HG03064 (cell line): ENCODE results near the gene ARHGEF28.

Experiments used
- ATAC-seq: cut with Tn5 transposase; IDR thresholded peaks from one replicate; pipeline ENCODE4 v1.9.1; 2021; ENCODE audit warnings: low read depth; ENCODE audit not compliant: unreplicated experiment

ARHGEF28 gene

DNA sequence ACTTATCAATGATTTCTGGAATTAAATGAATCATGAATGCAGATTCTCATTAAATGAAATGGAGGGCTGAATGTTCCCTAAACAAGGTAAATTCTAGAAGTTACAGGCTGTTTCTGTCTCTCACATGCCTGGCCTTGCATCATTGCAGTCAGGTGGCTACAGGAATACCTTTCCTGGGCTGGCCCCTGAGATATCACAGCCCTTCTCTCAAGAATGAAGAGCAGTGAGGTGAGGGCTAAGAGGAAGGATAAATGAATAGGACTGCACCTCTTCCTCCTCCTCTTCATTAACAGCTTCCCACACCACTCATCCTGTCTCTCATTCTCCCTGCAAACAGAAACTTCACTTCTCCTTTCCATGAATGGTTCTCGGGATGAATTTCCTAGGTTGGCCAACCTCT lies 22.5 kb downstream of the ARHGEF28 start:
- no peak for ATAC-seq

DNA sequence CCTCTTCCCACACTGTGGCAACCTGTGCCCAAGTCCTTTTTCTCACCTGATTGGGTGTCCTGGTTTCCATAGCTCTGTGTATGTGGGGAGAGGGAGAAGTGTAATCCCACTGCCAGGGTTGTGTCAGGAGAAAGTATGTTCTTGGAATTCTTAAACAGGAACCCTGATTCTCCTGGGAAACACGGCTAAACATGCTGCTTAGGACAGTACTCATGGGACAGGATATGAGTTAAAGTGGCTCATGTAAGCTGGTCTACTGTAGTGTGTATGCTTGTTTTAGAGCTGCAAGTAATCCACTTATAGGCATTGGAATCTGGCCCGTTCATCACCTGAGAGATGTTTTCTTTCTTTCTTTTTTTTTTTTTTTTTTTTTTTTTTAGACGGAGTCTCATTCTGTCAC lies 23.9 kb downstream of the ARHGEF28 start:
- no peak for ATAC-seq

DNA sequence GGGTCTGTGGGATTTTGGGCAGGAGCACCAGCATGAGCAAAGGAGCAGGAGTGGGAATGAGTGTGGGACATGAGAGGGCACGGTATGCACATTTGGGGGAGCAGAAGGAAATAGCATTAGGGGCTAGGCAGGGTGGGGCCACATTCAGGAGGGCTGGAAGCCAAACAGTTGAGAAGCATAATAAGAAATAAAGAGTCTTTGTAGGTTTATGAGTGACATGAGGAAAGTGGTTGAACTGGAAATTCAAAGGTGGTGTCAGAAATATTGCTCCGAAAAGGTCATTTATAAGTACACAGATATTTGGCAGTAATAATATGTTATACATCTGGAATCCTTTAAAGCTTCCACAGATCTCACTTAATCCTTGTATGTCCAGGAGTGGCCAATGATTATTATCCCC lies 26.4 kb downstream of the ARHGEF28 start:
- ATAC-seq, result no peak

DNA sequence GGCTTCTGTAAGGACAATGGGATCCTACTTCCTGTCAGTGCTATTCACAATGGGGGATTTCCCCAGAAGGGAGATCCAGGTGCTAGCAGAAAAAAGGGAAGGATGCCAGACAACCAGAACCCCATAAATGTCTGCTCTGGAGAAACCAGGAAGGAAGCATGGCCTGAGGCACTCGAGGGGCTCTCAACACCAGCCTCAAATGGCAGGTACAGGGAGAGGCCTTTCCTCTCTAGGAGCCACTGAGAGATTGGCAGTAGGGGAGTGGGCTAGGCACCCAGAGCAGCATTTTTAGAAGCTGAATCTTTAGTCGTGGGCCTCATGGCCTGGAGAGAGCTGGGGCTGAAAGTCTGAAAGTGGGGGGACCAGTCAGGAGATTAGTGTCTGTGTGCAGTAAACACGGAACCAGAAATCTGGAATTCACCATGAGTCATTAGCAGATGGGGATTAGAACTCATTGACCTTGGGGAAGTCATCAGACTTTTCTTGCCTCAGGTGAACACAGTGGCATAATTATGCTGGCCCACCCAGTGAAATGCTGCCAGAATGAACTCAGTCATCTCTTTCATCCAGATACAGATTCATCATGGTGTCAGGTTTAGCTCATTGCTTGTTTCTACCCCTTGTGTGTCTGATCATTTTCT lies 28.3 kb downstream of the ARHGEF28 start:
- ATAC-seq, result no peak

DNA sequence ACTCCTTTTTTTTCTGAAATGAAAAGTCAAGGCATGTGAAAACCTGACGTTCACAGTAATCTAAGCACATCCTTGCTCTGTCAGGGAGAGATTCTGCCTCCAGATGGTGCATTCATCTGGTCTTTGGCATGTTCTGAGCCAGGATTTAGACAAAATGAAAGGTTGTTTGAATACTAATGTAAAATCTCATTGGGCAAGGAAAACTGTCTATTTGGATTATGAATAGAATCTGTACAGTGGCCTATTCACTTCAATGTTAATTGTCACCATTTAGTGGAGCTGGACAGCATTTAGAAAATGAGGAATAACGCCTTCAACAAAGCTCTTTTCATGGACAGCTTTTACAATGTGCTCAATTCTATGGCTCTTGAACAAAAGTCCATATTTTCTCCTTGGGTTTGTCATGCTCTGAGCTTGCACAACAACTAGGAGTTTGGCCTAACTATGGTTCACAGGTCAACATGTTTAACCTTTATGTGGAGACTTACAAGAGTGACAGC lies 28.9 kb downstream of the ARHGEF28 start:
- ATAC-seq, result no peak

DNA sequence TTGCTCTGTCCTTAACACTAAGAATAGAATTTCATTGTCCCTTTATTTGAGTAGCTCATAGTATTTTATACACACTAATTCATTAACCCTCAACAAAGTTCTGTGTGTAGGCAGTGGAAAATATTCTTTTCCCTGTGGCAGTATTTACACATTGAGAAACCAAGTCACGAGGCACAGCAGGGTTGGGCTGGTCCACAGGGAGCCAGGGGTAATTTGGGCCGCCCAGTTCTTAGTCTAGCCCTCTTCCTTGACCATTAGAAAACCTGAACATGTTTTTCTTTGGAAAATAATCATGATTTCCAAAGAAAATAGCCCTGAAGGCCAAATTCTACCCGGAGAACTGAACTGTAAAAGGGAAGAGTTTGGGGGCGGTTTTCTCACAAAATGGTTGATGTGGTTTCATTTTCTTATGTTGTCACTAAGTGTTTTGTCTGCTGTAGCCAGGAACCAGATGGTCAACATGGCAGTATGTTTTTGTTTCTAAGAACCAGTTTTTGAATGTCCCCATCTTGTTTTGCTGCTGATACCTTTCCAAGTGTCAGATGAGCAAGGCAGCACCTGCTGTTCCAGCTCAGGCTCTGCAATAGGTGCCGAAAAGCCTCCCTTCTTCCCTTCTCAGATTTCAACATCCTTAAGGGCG lies 29.6 kb downstream of the ARHGEF28 start:
- no peak for ATAC-seq

DNA sequence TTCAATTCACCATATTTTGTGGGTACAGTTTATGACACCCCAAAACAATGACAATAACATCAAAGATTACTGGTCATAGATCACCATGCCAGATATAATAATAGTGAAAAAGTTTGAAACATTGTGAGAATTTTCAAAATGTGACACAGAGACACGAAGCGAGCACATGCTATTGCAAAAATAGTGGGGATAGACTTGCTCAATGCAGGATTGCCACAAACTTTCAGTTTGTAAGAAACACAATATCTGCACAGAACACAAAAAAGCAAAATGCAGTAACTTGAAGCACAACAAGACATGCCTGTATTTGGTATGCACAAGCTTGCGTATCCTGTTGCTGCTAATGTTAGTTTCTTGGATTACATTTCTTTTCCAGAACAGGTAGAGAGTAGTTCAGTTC lies 35.8 kb downstream of the ARHGEF28 start:
- ATAC-seq, result no peak

DNA sequence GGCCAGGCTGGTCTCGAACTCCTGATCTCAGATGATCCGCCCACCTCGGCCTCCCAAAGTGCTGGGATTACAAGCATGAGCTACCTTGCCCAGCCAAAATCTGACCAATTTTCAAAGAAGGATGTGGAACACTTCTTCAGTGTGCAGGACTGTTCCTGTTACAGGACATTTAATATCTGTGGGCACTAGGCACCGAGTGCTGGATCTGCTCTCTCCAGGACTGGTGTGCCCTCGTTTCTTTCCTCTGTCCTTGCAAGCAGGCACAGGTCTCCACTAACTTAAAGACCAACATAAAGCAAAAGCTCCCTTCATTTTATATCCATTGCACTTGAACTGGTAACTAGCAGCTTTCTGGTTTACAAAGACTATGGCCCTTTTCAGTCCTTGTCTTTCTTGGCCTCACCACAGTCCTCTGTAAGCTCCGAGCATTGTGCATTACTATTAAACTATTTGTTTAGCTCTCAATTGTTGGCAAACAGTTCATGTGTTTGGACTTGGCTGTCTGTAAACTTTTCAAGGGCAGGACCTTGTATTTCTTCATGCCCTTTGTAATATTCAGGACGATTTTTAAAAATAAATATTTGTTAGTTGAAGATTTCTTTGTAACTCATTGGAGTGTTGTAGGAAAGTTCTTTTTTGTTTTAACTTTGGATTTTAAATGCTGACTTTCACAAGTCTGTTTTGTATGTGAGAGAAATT lies 37.3 kb downstream of the ARHGEF28 start:
- ATAC-seq, result no peak

DNA sequence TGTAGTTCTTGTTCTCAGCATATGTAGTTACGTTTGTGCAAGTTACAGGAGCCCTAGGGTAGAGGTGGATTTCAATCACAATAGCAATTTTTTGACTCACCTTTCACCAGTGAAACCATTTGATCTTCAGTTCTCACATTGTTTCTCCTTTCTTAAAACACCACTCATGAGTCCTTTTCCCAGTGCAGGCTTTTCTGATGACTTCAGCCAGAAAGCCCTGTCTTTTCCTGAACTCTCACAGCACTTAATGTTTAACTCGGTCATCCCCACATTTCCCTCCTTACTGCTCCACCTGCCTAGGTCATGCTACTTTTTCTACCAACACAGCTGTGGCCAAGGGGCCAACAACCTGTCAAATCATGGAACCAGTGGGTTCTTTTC lies 37.9 kb downstream of the ARHGEF28 start:
- peak; percentile 58 for ATAC-seq

DNA sequence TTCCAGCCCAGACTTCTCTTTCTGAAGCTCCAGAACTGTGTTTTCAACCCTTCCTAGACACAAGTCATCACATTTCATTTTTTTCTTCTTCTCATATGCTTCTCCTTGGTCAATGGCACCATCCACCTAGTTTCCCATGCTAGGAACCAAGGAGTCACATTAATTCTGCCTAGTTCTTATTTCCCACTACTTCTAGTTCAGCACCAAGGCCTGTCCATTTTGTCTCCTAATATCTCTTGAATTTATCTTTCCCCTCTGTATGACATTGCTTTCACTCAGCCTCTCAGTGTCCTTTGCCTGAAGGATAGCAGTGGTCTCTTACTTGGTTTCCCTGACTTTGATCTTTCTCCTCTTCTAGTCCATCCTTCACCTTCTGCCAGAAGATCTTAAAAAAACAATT lies 38.8 kb downstream of the ARHGEF28 start:
- ATAC-seq, result no peak

DNA sequence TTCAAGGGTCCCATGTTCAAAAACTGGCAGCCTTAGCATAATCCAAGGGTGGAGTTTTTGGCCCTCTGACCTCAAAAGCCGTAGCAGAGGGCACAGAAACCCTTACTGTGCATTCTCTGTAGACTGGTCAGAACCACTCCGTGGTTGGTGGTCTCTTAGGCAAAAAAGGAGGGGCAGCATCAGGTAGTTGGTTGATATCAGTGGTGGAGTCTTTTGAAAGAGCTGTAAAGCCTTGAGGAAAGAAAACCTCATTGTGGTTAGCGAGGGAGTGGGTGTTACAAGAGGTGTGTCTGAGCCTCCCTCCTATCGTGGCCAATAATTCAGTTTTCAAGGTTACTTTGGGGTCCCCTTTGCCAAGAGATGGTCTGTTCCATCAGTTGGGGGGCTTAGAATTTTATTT lies 40.9 kb downstream of the ARHGEF28 start:
- ATAC-seq, result no peak

DNA sequence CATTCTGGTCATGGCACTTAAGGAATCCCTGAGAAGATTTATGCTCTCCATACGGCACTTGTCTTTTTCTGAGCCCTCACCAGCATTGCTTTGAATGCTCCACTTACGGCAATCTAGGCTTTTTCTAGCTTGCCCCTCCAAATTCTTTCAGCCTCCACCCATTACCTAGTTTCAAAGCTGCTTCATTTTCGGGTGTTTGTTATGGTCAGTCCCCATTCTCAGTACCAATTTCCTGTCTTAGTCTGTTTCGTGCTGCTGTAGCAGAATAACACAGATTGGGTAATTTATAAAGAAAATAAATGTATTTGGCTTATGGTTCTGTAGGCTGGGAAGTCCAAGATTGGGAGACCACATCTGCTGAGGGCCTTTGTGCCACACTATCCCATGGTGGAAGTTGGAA lies 42.0 kb downstream of the ARHGEF28 start:
- ATAC-seq, result no peak

DNA sequence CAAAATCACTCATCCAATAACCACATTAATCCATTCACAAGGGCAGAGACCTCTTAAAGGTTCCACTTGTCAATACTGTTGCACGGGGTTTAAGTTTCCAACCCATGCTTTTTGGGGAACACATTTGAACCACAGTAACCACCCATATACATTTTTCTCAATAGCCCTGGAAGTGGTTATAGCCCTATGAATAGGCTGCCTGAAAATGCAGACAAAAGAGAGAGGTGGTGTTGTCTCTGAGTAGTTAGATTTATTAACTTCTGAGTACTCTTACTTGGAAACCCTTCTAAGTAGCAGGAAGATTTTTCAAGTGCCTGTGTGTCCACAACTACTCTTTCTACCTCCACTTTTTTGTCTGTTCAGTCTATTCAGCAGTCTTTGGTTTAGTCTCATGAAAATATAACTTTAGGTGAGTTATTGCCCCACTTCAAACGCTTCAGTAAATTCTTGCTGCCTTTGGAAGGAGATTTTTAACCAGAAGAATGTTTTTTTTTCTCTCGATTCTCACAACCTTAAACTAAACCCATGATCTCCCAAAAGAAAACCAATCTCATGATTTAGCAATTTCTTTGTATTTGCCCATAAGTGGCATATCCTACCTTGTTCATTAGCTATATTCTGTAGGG lies 42.6 kb downstream of the ARHGEF28 start:
- ATAC-seq, result no peak

DNA sequence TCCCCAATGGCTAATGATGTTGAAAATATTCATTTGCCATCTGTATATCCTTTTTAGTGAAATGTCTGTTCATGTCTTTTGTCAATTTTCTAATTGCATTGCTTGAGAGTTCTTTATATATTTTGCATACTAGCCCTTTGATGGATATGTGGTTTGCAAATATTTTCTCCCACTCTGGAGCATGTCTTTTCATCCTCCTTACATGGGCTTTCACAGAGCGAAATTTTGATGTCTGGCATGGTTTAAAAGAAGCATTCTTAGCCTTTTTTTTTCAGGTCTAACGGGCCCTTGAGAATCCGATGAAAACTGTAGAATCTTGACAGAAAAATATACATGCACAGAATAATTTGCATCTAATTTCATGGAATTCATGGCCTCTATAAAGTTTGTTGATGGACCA lies 44.7 kb downstream of the ARHGEF28 start:
- no peak for ATAC-seq

DNA sequence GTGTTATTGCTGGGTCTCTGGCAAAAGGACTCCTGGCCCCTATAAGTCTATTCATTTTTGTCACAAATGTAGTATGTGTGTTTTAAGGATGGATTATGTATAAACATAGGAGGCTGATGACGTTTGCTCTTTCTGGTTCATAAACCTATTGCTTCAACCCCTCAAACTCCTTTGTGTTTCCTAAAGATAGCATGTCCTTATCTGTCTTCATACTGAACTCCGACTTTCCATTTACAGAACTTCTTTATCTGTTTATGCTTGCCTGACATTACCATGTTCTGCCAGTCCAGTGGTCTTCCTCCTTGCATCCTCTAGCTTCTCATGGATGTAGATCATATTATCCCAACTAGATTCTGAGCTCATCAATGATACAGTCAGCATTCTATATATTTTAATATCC lies 46.1 kb downstream of the ARHGEF28 start:
- ATAC-seq, result no peak

DNA sequence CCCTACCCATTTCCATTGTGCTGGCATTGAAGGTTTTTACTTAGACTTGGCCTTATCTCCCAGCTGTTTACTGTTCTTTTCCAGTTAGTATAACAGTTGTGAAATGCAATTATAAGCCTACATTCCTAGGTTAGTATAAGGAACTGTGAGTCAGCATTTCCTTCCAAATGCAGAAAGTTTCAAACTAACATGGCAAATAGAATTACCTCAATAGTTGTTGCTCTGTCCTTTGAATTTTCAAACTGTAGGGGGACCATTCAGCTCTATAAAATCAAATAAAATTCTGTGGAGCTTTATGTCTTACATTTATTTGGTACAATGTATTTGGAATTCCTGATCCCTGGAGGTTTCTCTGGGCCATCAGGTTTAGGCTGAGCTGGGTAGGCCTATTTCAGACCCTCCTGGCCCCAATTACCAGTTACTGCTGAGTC lies 47.2 kb downstream of the ARHGEF28 start:
- no peak for ATAC-seq

DNA sequence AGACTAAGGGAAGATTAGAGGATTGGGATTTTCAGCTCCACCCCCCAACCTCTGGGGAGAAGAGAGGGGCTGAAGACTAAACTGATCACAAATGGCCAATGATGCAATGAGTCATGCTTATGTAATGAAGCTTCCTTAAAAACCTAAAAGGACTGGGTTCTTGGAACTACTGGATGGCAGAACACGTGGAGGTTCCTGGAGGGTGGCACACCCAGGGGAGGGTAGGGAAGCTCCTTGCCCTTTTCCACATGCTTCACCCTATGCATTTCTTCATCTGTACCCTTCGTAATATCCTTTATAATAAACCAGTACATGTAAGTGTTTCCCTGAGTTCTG lies 48.6 kb downstream of the ARHGEF28 start:
- ATAC-seq, result no peak

DNA sequence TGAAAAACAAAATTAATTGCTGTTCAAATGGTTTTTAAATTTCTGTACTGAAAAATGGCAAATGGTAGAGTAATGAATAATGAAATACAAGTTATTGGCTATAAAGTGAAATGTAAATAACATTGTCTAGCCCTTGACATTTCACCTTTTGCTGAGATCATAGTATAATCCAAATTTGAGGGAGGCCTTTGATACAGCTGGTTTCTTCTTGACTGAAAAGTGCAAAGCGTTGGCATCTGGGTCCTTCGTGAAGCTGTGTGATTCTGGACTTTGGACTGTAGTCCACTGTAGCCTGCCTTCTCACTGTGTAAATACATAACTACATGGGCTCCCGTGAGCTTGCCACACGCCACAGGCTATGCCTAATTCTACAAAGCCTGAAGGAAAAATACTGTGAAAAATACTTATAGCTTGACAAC lies 52.3 kb downstream of the ARHGEF28 start:
- no peak for ATAC-seq

DNA sequence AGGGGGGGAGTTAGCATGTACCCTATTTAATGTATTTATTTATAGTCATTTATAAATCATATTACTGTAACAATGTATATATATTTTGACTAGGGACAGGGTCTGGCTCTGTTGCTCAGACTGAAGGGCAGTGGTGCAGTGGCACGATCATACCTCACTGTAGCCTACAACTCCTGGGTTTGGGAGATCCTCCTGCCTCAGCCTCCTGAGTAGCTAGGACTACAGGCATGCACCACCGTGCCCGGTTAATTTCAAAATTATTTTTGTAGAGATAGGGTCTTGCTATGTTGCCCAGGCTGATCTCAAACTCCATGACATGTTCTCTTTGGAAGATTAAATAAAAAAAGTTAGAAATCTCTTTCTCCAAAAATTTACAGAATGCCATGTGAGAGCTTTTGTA lies 52.8 kb downstream of the ARHGEF28 start:
- no peak for ATAC-seq

DNA sequence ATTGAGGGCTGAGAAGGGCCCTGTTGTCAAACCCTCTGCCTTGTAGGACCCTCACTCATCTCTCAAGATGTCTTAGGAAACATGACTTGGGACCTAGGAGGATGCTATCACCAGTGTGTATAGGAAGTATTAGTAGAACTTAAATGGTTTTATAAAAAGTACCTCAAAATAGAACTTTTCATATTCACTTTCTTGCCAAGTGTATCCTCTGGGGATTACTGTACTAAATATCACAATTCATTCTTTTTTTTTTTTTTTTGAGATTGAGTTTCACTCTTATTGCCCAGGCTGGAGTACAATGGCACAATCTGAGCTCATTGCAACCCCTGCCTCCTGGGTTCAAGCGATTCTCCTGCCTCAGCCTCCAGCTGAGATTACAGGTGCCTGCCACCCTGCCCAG lies 56.2 kb downstream of the ARHGEF28 start:
- no peak for ATAC-seq

DNA sequence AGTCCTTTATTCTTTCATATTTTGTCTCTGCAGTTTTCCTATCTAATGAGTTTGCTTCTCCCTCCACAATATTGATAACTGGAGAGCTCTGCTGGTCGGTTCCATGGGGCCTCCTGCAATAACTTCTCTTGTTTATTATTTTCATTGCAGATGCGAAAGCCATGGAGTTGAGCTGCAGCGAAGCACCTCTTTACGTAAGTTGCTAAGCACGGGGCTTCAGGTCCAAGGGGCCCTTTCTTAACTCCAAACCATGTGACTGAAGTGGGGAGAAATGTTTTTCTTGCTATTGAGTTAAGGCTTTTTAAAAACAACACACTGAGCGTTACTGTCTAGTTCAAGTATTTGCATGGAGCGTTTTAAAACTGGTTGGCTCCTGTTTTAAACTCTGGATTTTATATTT lies 58.7 kb downstream of the ARHGEF28 start:
- ATAC-seq, result no peak

DNA sequence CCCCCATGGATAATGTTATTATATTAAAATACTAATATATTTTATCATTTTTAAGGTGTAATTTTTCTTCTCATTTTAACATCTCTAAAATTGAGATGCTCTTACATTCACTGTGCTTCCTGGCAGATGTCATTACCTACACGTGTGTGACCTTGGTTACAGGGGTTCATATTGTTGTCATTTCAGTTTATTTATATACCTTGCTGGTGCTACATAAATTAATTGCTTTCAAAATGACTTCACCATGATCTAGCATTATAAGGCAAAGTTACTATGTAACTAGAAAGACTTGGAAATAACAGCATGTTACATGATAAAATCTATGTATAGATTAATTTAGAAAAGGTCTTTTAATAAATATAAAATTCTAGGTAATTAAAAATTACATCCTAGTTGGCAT lies 60.9 kb downstream of the ARHGEF28 start:
- no peak for ATAC-seq
